GM12878 (cell line): Measurements from ENCODE around the gene ARHGAP19. TPM values are rescaled to one million over a fixed set of nuclear protein-coding genes. Genes with fewer than 3 reads are reported as not detected.

Experiments
- ATAC-seq: fragments of 200-7000 bp; cut with Tn5 transposase; 3 replicates; pipeline ENCODE4 v1.9.1; 2020; ENCODE audit warnings: mild to moderate bottlenecking, moderate library complexity
- BruUV-seq: library from RNA; stranded (reverse); fragments of 400-500 nt; replicated peaks from 2 replicates; lab custom pipeline; 2021; lab: Mats Ljungman, UMichigan
- CTCF ChIA-PET: fragments of 300-600 bp; sonication (Branson Sonifier 250); formaldehyde crosslinking; extraction: SDS; loops from one replicate; lab custom pipeline; 2021; ENCODE audit warnings: inconsistent platforms; lab: Yijun Ruan, JAX
- POLR2A ChIA-PET: fragments of 350-600 bp; formaldehyde crosslinking; extraction: SDS; loops from one replicate; lab custom pipeline; 2021; ENCODE audit warnings: inconsistent platforms; lab: Charles Lee
- RAD21 ChIA-PET: fragments of 300-600 bp; sonication (Branson Sonifier 250); formaldehyde crosslinking; loops from one replicate; lab custom pipeline; 2023; ENCODE audit warnings: antibody characterized with exemption; ENCODE audit not compliant: unreplicated experiment; lab: Charles Lee
- SMC1A ChIA-PET: fragments of 300-600 bp; sonication (Branson Sonifier 250); formaldehyde crosslinking; loops from one replicate; lab custom pipeline; 2023; ENCODE audit not compliant: unreplicated experiment, uncharacterized antibody; lab: Charles Lee
- DNase-seq: peaks from one replicate; pipeline ENCODE4 v3.0.0-alpha.2; 2011; ENCODE audit warnings: low read depth, low spot score
- FAIRE-seq: peaks from 3 replicates; lab custom pipeline; 2011; peaks lifted over from hg19 to GRCh38; lab: Jason Lieb, UNC
- H2AFZ ChIP-seq: 2 replicates; pipeline ENCODE4 v1.6.0; 2011; ENCODE audit warnings: low read depth, low read length, control low read depth; ENCODE audit not compliant: control insufficient read depth
- H3K27ac ChIP-seq: 2 replicates; pipeline ENCODE4 v1.5.1; 2011; ENCODE audit warnings: control low read depth; ENCODE audit not compliant: control insufficient read depth, insufficient read depth
- H3K27me3 ChIP-seq, 2 experiments: replicated peaks in 1 of 2; 2 replicates each; pipeline versions ENCODE4 v1.6.0 to v1.6.1; 2011; ENCODE audit warnings: low read length in 1 of 2; ENCODE audit not compliant: control insufficient read depth in 2 of 2, insufficient read depth in 2 of 2
- H3K36me3 ChIP-seq, 2 experiments: 2 replicates each; pipeline ENCODE4 v1.5.1; 2011; ENCODE audit warnings: low read length in 1 of 2; ENCODE audit not compliant: control insufficient read depth in 2 of 2, insufficient read depth in 2 of 2
- H3K4me1 ChIP-seq: 2 replicates; pipeline ENCODE4 v1.6.1; 2011; ENCODE audit warnings: mild to moderate bottlenecking, low read length, moderate library complexity, mixed read lengths; ENCODE audit not compliant: control insufficient read depth, insufficient read depth
- H3K4me2 ChIP-seq: 2 replicates; pipeline ENCODE4 v1.6.0; 2011; ENCODE audit warnings: control low read depth; ENCODE audit not compliant: control insufficient read depth, insufficient read depth
- H3K4me3 ChIP-seq: fragments of 200-600 bp; sonication (generic); 2 replicates; pipeline ENCODE4 v1.5.1; 2016
- H3K79me2 ChIP-seq: 2 replicates; pipeline ENCODE4 v1.6.0; 2011; ENCODE audit warnings: low read length; ENCODE audit not compliant: control insufficient read depth, insufficient read depth
- H3K9ac ChIP-seq: 2 replicates; pipeline ENCODE4 v1.8.0; 2011; ENCODE audit warnings: low read length, control low read depth, mixed read lengths; ENCODE audit not compliant: control insufficient read depth, insufficient read depth
- H3K9me3 ChIP-seq: replicated peaks from 3 replicates; pipeline ENCODE4 v1.5.1; 2011; ENCODE audit warnings: mild to moderate bottlenecking, low read length; ENCODE audit not compliant: control insufficient read depth, insufficient read depth
- H4K20me1 ChIP-seq: 2 replicates; pipeline ENCODE4 v1.6.0; 2011; ENCODE audit not compliant: control insufficient read depth, insufficient read depth
- EZH2 ChIP-seq: IDR thresholded peaks from 2 replicates; pipeline ENCODE4 v1.6.1; 2012; ENCODE audit warnings: low read depth, mild to moderate bottlenecking, control low read depth, inconsistent platforms, low read length, borderline replicate concordance; ENCODE audit not compliant: control insufficient read depth
- HCFC1 ChIP-seq: fragments of 150-350 bp; IDR thresholded peaks from 2 replicates; pipeline ENCODE4 v1.6.1; 2014; ENCODE audit warnings: low read length
- PAX8 ChIP-seq: fragments of 450-650 bp; IDR thresholded peaks from 2 replicates; pipeline ENCODE4 v1.6.1; 2017; ENCODE audit warnings: mild to moderate bottlenecking, moderate library complexity
- SUZ12 ChIP-seq: fragments of 200-600 bp; sonication (generic); IDR thresholded peaks from one replicate; pipeline ENCODE4 v1.6.1; 2018; ENCODE audit warnings: antibody characterized with exemption, mild to moderate bottlenecking; ENCODE audit not compliant: unreplicated experiment
- WGBS: methylation state at CpG from one replicate; pipeline ENCODE4 v1.1.6; 2016; ENCODE audit warnings: low lambda C conversion rate; ENCODE audit not compliant: insufficient replicate concordance, insufficient coverage; ENCODE audit errors: missing lambda C conversion rate; 5-methylcytosine and 5-hydroxymethylcytosine counted together
- in situ Hi-C: fragments of 300-500 bp; cut with MboI; formaldehyde crosslinking; loops from 9 replicates; pipeline ENCODE4 v1.14.3; 2018; ENCODE audit warnings: mixed read lengths
- intact Hi-C: fragments of 100-400 bp; cut with micrococcal nuclease; formaldehyde crosslinking; loops from one replicate; pipeline ENCODE4 v1.14.2; 2022; ENCODE audit not compliant: unreplicated experiment
- polyA plus RNA-seq, 11 experiments: library from polyadenylated mRNA; depleted of rRNA in 4 of 11; unstranded in 6 of 11; stranded (reverse) in 5 of 11; fragments of >200 nt; fragmentation: Nextera tagmentation in 4 of 11; fragmentation: Illumina TruSeq in 1 of 11; extraction: Ambion mirVana in 4 of 11; extraction: Trizol in 1 of 11; gene quantifications; 1 replicate in 1 of 11; 2 replicates in 10 of 11; pipeline versions ENCODE4 v1.2.1 to v1.2.3, GENCODE V29; 2011 to 2016; ENCODE audit warnings: inconsistent platforms in 2 of 11, missing spikeins in 2 of 11, low read depth in 1 of 11
- total RNA-seq, 4 experiments: library from RNA; depleted of rRNA in 3 of 4; stranded (reverse); fragments of >200 nt in 3 of 4; fragmentation: Illumina TruSeq in 1 of 4; extraction: Trizol in 1 of 4; gene quantifications; 2 replicates each; pipeline versions ENCODE4 v1.2.1 to v1.2.3, GENCODE V29; 2013 to 2021

The ARHGAP19 gene
- total and polyA plus RNA-seq, 10 of the 15 experiments (the other 5 are each of a cell fraction or from before 2014, with no cell fraction given), result 13.3 to 40.7 (median 22.6) TPM

DNA sequence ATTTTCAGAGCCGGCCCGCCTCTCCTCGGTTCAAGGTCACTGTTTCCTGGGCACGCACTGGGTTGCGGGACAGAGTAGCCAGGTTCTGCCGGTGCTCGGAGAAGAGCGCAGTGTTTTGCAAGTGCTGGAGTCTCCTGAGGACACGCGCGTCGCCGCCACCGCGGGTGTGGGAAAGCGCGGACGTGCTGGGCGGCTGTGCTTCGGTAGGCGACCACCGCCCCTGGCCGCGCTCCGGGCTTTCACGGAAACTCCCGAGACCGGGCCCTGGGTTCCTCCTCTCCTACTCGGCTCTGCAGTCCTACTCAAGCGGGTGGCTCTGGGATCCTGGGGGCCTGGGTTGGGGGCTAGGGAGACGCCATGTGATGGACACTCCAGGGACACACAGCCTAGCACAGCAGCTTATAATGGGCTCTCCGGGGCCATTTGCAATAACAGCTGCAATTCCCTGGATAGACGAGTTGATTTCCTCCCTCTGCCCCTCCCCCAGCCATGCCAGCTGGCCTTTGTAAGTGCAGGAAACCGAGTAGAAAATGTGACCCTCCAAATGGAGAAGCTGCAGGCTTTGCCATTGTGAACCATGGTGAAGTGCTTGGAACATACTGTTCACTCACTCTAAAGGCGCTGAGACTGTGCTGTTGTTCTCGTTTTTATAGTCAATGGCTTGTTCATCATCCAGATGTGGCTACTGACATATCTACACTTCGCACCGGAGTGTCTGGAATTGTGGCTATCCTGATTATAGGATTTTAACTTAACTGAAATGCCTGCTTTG lies 28.8 kb upstream of the ARHGAP19 start:
- intact Hi-C loops (no loop called here), in situ Hi-C loops (no loop called here)
- TF ChIP-seq EZH2, result 0 out of 2 replicates have a peak, but pooled peaks have one; percentile 69
- no peak for TF ChIP-seq HCFC1
- TF ChIP-seq SUZ12, result peak; percentile 53
- peaks cover 12% of the 10 kb centered on the region in 2 experiments for H3K27me3 ChIP-seq
- ChIA-PET POLR2A (interaction anchor here (1.1 kb wide), 1 partner anchor 10 kb away, joined by 4 read pairs; no protein-coding TSS in a partner anchor), SMC1A (interaction anchor here (0.7 to 1.0 kb wide), 2 partner anchors 42 to 1593 kb away, joined by 3 to 4 read pairs; no protein-coding TSS in a partner anchor), CTCF (interaction anchor here (0.7 to 1.5 kb wide), 2 partner anchors 12 to 42 kb away, joined by 3 to 5 read pairs; no protein-coding TSS in a partner anchor), RAD21 (no interaction called here)
- H3K9ac ChIP-seq, result no peak overlapping the region
- H3K9me3 ChIP-seq, result no peaks in the 10 kb centered on the region
- H3K4me1 ChIP-seq, result peaks cover 7% of the 10 kb centered on the region
- H3K4me2 ChIP-seq, result peak overlapping the region; percentile 97; the same call in 1 of the 2 replicates
- BruUV-seq, result no TSS peak
- H3K27ac ChIP-seq, result no peak overlapping the region
- WGBS, result 14% methylated on average over 36 of the region's 38 CpGs
- FAIRE-seq (no peak), ATAC-seq (no peak), DNase-seq (no peak)
- no peaks in the 10 kb centered on the region for H3K79me2 ChIP-seq
- no peaks in the 10 kb centered on the region for H3K36me3 ChIP-seq
- H2AFZ ChIP-seq, result no peak overlapping the region
- H3K4me3 ChIP-seq, result peak overlapping the region; percentile 38; the same call in 1 of the 2 replicates
- no peaks in the 10 kb centered on the region for H4K20me1 ChIP-seq

DNA sequence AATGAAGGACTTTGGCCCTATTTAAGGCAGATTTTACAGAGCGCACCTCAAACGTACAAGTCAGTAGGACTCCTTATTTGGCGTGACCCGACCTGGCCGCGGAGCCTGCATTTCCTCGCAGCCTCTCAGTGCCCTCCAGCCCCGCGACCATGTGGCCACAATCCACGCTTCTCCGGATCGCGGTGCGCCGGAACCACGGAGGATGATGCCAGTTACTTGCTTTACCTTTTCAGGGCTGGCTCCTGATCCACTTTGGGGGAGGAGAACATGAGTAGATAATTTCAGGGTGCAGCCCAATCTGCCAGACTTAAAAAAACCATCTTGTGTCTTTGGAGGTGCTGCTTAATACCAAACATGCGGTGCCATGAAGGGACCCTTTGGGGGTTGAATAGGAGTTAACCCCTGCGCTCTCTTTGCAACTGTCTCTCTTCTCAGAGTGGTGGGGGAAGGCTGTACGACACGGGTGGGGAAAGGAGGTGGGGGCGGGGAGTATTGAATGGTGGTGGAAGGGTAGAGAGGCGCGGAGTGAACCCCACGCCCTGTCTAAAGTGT lies 28.1 kb upstream of the ARHGAP19 start:
- ChIA-PET POLR2A (no interaction called here), SMC1A (no interaction called here), CTCF (interaction anchor here (1.1 to 2.1 kb wide), 3 partner anchors 11 to 42 kb away, joined by 5 to 9 read pairs (median 5); no protein-coding TSS in a partner anchor), RAD21 (no interaction called here)
- Histone ChIP-seq H3K9ac (no peak overlapping the region), H3K27me3 (peaks cover 12% of the 10 kb centered on the region in 2 experiments), H4K20me1 (no peaks in the 10 kb centered on the region), H2AFZ (peak overlapping the region; percentile 16), H3K4me1 (peaks cover 7% of the 10 kb centered on the region), H3K4me3 (peak overlapping the region; percentile 38; the same call in 1 of the 2 replicates), H3K9me3 (no peaks in the 10 kb centered on the region), H3K79me2 (no peaks in the 10 kb centered on the region), H3K27ac (no peak overlapping the region), H3K36me3 (no peaks in the 10 kb centered on the region), H3K4me2 (peak overlapping the region; percentile 97)
- FAIRE-seq (no peak), ATAC-seq (peak; percentile 11), DNase-seq (no peak)
- TF ChIP-seq PAX8 (no peak), EZH2 (0 out of 2 replicates have a peak, but pooled peaks have one; percentile 59)
- in situ Hi-C loops, result no loop called here
- intact Hi-C loops, result no loop called here
- TSS peak; percentile 69 for BruUV-seq
- WGBS, result 3% methylated on average over 24 of the region's 24 CpGs
